GM12892 (cell line): ENCODE data around the gene FBXO24.

Experiments
- POLR2A ChIP-seq: IDR thresholded peaks from 2 replicates; pipeline ENCODE4 v1.6.1; 2011; ENCODE audit warnings: low read depth, low read length, control low read depth
- POLR2AphosphoS5 ChIP-seq: IDR thresholded peaks from 2 replicates; pipeline ENCODE4 v1.6.1; 2011; ENCODE audit warnings: low read depth, low read length, control low read depth

GRCh38 chr7:100642534-100642907, 56.4 kb downstream of the FBXO24 start:
- TF ChIP-seq POLR2A (no peak), POLR2AphosphoS5 (no peak)
